22Rv1 (cell line): Measurements from ENCODE around the gene THRB.

ENCODE experiments used
- H3K27ac ChIP-seq: fragments of 450-650 bp; 2 replicates; pipeline ENCODE4 v1.5.1; 2017
- CTCF ChIP-seq: fragments of 450-650 bp; IDR thresholded peaks from 2 replicates; pipeline ENCODE4 v1.5.1; 2017; ENCODE audit warnings: mild to moderate bottlenecking
- ZFX ChIP-seq: fragments of 450-650 bp; IDR thresholded peaks from 2 replicates; pipeline ENCODE4 v1.6.1; 2017; ENCODE audit warnings: antibody characterized with exemption, borderline replicate concordance

The THRB gene

GRCh38 chr3:24529210-24529609 is 34.6 kb upstream of the THRB start:
- H3K27ac ChIP-seq, result no peak overlapping the region
- TF ChIP-seq CTCF (no peak), ZFX (no peak)

- no peak overlapping the region for H3K27ac ChIP-seq
- no peak for TF ChIP-seq CTCF
- TF ChIP-seq ZFX, result no peak
These were observed 32.1 kb upstream of the THRB start for GRCh38 chr3:24526640-24527212.

GRCh38 chr3:24525557-24525956 is 30.9 kb upstream of the THRB start:
- TF ChIP-seq CTCF, result no peak
- TF ChIP-seq ZFX, result no peak
- H3K27ac ChIP-seq, result no peak overlapping the region

DNA sequence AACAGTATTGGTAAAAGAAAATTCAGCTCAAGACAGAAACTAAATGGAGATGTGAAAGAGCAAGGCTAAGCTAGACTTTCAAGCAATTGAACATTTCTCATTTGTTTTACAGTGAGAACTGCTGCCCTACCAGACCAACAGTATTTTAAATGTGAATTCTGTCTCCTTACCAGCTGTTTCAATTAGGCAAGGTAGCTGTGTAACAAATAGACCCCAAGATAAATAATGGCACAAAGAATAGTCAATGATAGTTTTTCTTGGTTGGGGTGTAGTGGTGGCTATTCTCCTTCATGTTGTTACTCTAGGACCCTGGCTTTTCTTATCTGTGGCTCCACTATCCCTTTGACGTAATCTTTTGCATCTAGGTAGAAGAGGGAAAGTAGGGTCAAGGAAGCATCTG is 30.4 kb upstream of the THRB start:
- TF ChIP-seq ZFX (no peak), CTCF (no peak)
- no peak overlapping the region for H3K27ac ChIP-seq

DNA sequence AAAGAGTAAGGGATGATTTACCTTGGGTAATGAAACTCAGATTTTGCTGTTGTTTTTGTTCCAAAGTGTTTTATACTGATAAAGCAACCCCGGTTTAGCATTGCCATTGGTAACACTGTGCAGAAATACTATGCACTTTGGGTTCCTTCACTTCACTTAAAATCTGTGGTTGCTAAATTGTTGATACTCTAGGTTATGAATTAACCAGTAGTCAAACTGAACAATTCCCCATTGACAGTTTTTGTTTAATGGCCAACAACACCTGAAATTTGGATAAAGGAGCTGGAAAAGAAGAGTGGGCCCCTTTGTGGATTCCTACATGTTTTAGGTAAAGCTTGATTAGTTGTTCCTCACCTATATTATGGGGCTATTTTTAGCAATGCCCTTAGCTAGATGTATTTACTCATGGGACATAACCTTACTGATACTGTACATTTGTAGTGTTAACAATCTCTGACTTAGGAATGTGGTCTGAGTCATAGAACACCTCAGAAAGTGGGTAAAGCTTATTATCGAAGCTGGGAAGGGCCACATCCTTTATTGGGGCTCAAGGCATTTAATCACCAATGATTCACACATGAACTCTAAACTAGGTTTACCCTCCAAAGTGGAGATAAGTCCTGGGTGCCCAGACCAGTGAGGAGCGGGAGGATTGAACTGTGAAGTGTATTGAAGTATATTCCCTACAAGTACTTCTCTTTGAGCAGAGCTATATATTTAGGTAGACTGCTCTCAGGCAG is 29.5 kb upstream of the THRB start:
- no peak overlapping the region for H3K27ac ChIP-seq
- TF ChIP-seq ZFX (no peak), CTCF (no peak)

GRCh38 chr3:24523215-24523614 is 28.6 kb upstream of the THRB start:
- TF ChIP-seq ZFX (no peak), CTCF (no peak)
- H3K27ac ChIP-seq, result no peak overlapping the region

GRCh38 chr3:24522146-24522579 is 27.5 kb upstream of the THRB start:
- H3K27ac ChIP-seq, result no peak overlapping the region
- TF ChIP-seq ZFX, result no peak
- TF ChIP-seq CTCF, result no peak
